SU-DHL-6 (cell line): ENCODE measurements around the gene MTERF4.

Experiments used
- H2AFZ ChIP-seq: fragments of 200-600 bp; sonication (generic); 2 replicates; pipeline ENCODE4 v1.6.1; 2014; ENCODE audit warnings: low read depth, mild to moderate bottlenecking, moderate library complexity, mixed read lengths, antibody characterized with exemption, low read length; ENCODE audit not compliant: severe bottlenecking
- H3F3A ChIP-seq: fragments of 200-600 bp; shearing (Covaris generic); 2 replicates; pipeline ENCODE4 v1.6.0; 2016; ENCODE audit warnings: antibody characterized with exemption, mild to moderate bottlenecking; ENCODE audit not compliant: insufficient read depth
- H3K27ac ChIP-seq: fragments of 200-600 bp; sonication (generic); 2 replicates; pipeline ENCODE4 v1.5.1; 2016; ENCODE audit warnings: low read depth, mild to moderate bottlenecking, low read length, moderate library complexity, mixed read lengths
- H3K27me3 ChIP-seq: fragments of 200-600 bp; sonication (generic), shearing (Covaris generic); 2 replicates; pipeline ENCODE4 v1.6.0; 2014; ENCODE audit warnings: mild to moderate bottlenecking, low read length
- H3K36me3 ChIP-seq: fragments of 200-600 bp; sonication (generic); 2 replicates; pipeline ENCODE4 v1.6.1; 2014; ENCODE audit warnings: mild to moderate bottlenecking, low read length, mixed read lengths
- H3K4me2 ChIP-seq: fragments of 300-600, 200-600 bp; shearing (Covaris generic), sonication (generic); 2 replicates; pipeline ENCODE4 v1.6.0; 2014; ENCODE audit warnings: low read length, low read depth, mild to moderate bottlenecking; ENCODE audit not compliant: poor library complexity, severe bottlenecking
- H3K4me3 ChIP-seq: fragments of 200-600 bp; sonication (generic); 2 replicates; pipeline ENCODE4 v1.5.1; 2014; ENCODE audit warnings: antibody characterized with exemption, low read length, mild to moderate bottlenecking, mixed read lengths; ENCODE audit not compliant: insufficient read depth, poor library complexity, severe bottlenecking
- H3K79me2 ChIP-seq: fragments of 200-600 bp; sonication (generic); 2 replicates; pipeline ENCODE4 v1.6.1; 2014; ENCODE audit warnings: mild to moderate bottlenecking, low read length, moderate library complexity; ENCODE audit not compliant: insufficient read depth
- H3K9ac ChIP-seq: fragments of 200-600 bp; sonication (generic); 2 replicates; pipeline ENCODE4 v1.7.0; 2014; ENCODE audit warnings: mild to moderate bottlenecking, low read length
- H3K9me2 ChIP-seq: fragments of 200-600 bp; sonication (generic); replicated peaks from 2 replicates; pipeline ENCODE4 v1.6.1; 2014; ENCODE audit warnings: low read length; ENCODE audit not compliant: insufficient read depth
- H3K9me3 ChIP-seq: fragments of 200-600 bp; sonication (generic); 2 replicates; pipeline ENCODE4 v1.6.1; 2014; ENCODE audit warnings: low read length, mixed read lengths; ENCODE audit not compliant: insufficient read depth
- H4K20me1 ChIP-seq: fragments of 200-600 bp; sonication (generic); 2 replicates; pipeline ENCODE4 v1.6.1; 2014; ENCODE audit warnings: low read depth, mild to moderate bottlenecking, antibody characterized with exemption, low read length, moderate library complexity, mixed read lengths
- CTCF ChIP-seq: fragments of 200-600 bp; sonication (generic); IDR thresholded peaks from one replicate; pipeline ENCODE4 v1.5.1; 2017; ENCODE audit warnings: antibody characterized with exemption, mild to moderate bottlenecking, low read length, moderate library complexity; ENCODE audit not compliant: insufficient read depth, poor library complexity, severe bottlenecking
- EZH2phosphoT487 ChIP-seq: fragments of 200-600 bp; sonication (generic), shearing (Covaris generic); conservative IDR thresholded peaks from 2 replicates; pipeline ENCODE4 v1.6.1; 2018; ENCODE audit warnings: mild to moderate bottlenecking, antibody characterized with exemption, low read length, moderate library complexity, mixed read lengths

MTERF4 gene

GRCh38 chr2:241063093-241063551 lies 39.0 kb downstream of the MTERF4 start:
- Histone ChIP-seq H3K36me3 (no peaks in the 10 kb centered on the region), H4K20me1 (no peaks in the 10 kb centered on the region), H3F3A (no peaks in the 10 kb centered on the region), H3K79me2 (no peaks in the 10 kb centered on the region), H3K4me3 (no peak overlapping the region), H3K9me3 (no peaks in the 10 kb centered on the region), H2AFZ (no peak overlapping the region), H3K27me3 (no peaks in the 10 kb centered on the region), H3K4me2 (no peak overlapping the region), H3K9me2 (no peaks in the 10 kb centered on the region), H3K27ac (no peak overlapping the region), H3K9ac (no peak overlapping the region)
- TF ChIP-seq CTCF (no peak), EZH2phosphoT487 (no peak)

GRCh38 chr2:241062389-241063092 lies 39.5 kb downstream of the MTERF4 start:
- Histone ChIP-seq H3K79me2 (no peaks in the 10 kb centered on the region), H3K9me3 (no peaks in the 10 kb centered on the region), H3K9ac (no peak overlapping the region), H3F3A (no peaks in the 10 kb centered on the region), H3K4me3 (no peak overlapping the region), H4K20me1 (no peaks in the 10 kb centered on the region), H3K27me3 (no peaks in the 10 kb centered on the region), H3K36me3 (no peaks in the 10 kb centered on the region), H2AFZ (no peak overlapping the region), H3K4me2 (no peak overlapping the region), H3K27ac (no peak overlapping the region), H3K9me2 (no peaks in the 10 kb centered on the region)
- TF ChIP-seq EZH2phosphoT487 (no peak), CTCF (no peak)

GRCh38 chr2:241061275-241061674 lies 40.8 kb downstream of the MTERF4 start:
- Histone ChIP-seq H3K27ac (no peak overlapping the region), H3F3A (no peaks in the 10 kb centered on the region), H3K4me3 (no peak overlapping the region), H2AFZ (no peak overlapping the region), H3K4me2 (no peak overlapping the region), H4K20me1 (no peaks in the 10 kb centered on the region), H3K36me3 (no peaks in the 10 kb centered on the region), H3K9me2 (no peaks in the 10 kb centered on the region), H3K9me3 (no peaks in the 10 kb centered on the region), H3K9ac (no peak overlapping the region), H3K79me2 (no peaks in the 10 kb centered on the region), H3K27me3 (no peaks in the 10 kb centered on the region)
- TF ChIP-seq EZH2phosphoT487: no peak
- no peak for TF ChIP-seq CTCF
